ENCODE data around the gene OSBPL2. TPM values are rescaled to one million over a fixed set of nuclear protein-coding genes. Genes with fewer than 3 reads are reported as not detected.

OSBPL2 gene
- total RNA-seq, 1 experiment from 2014 or later: 41.4 TPM

GRCh38 chr20:62227977-62228958 is 10.1 kb upstream of the OSBPL2 start:
- CTCF ChIA-PET: interaction anchor here (0.5 kb wide), 1 partner anchor 244 kb away, joined by 3 read pairs; no protein-coding TSS in a partner anchor
- in situ Hi-C loops (cut with HindIII; ENCODE audit: low pct_unique_long_range_greater_than_20kb, low sequenced_read_pairs): no loop called here
- Histone ChIP-seq H3K27me3 (ENCODE audit: control insufficient read depth, insufficient read depth, low read length) (no peaks in the 10 kb centered on the region; the same call in 1 of the 2 replicates), H3K9me3 (ENCODE audit: control insufficient read depth, insufficient read depth, low read depth, low read length) (no peaks in the 10 kb centered on the region), H3K4me3 (ENCODE audit: low read depth in 2 of 2, low read length in 2 of 2) (no peak overlapping the region), H3K36me3 (ENCODE audit: control insufficient read depth, insufficient read depth, low read length) (no peaks in the 10 kb centered on the region), H3K27ac (ENCODE audit: low read length) (no peak overlapping the region), H3K4me1 (ENCODE audit: control insufficient read depth, insufficient read depth, low read length) (no peaks in the 10 kb centered on the region; the same call in none of the 2 replicates)
- intact Hi-C loops (cut with micrococcal nuclease; ENCODE audit: unreplicated experiment): no loop called here
- POLR2A ChIA-PET: no interaction called here
- ATAC-seq (peak; percentile 60), DNase-seq (ENCODE audit: low read depth, low spot score) (no peak)
- BruUV-seq (replicated peaks): no TSS peak
- TF ChIP-seq TCF7L2 (IDR thresholded peaks at IDR 0.05; ENCODE audit: low read depth, low read length): no peak
- TF ChIP-seq REST (IDR thresholded peaks at IDR 0.05; ENCODE audit: insufficient read depth in 1 of 2, low read depth in 2 of 2, low read length in 1 of 2): 0 out of 4 replicates have a peak, but pooled peaks of 1 of the 2 experiments have one; percentile 49
- no peak for TF ChIP-seq CTCF (IDR thresholded peaks at IDR 0.05)

- no peaks in the 10 kb centered on the region for H3K9me3 ChIP-seq (ENCODE audit: control insufficient read depth, insufficient read depth, low read depth, low read length)
- in situ Hi-C loops (cut with HindIII; ENCODE audit: low pct_unique_long_range_greater_than_20kb, low sequenced_read_pairs) (no loop called here), intact Hi-C loops (cut with micrococcal nuclease; ENCODE audit: unreplicated experiment) (no loop called here)
- TF ChIP-seq POLR2AphosphoS5 (IDR thresholded peaks at IDR 0.05; ENCODE audit: low read depth, low read length) (no peak), CTCF (IDR thresholded peaks at IDR 0.05) (no peak), SIN3A (IDR thresholded peaks at IDR 0.05; ENCODE audit: borderline replicate concordance, insufficient read depth, low read depth, low read length) (no peak), TCF7L2 (IDR thresholded peaks at IDR 0.05; ENCODE audit: low read depth, low read length) (no peak), REST (IDR thresholded peaks at IDR 0.05; ENCODE audit: insufficient read depth in 1 of 2, low read depth in 2 of 2, low read length in 1 of 2) (no peak)
- H3K4me1 ChIP-seq (ENCODE audit: control insufficient read depth, insufficient read depth, low read length): no peaks in the 10 kb centered on the region; the same call in none of the 2 replicates
- CTCF ChIA-PET: no interaction called here
- ATAC-seq (no peak), DNase-seq (ENCODE audit: low read depth, low spot score) (no peak)
- no peaks in the 10 kb centered on the region for H3K36me3 ChIP-seq (ENCODE audit: control insufficient read depth, insufficient read depth, low read length)
- POLR2A ChIA-PET: no interaction called here
- H3K4me3 ChIP-seq (ENCODE audit: low read depth in 2 of 2, low read length in 2 of 2): no peak overlapping the region
- no TSS peak for BruUV-seq (replicated peaks)
- H3K27ac ChIP-seq (ENCODE audit: low read length): no peak overlapping the region
- H3K27me3 ChIP-seq (ENCODE audit: control insufficient read depth, insufficient read depth, low read length): no peaks in the 10 kb centered on the region
Observed at GRCh38 chr20:62228982-62229545, 9.3 kb upstream of the OSBPL2 start.
